Omental fat pad (tissue), 4 donors: ENCODE measurements around the gene IDH3G. TPM values are rescaled to one million over a fixed set of nuclear protein-coding genes. Genes with fewer than 3 reads are reported as not detected.

ENCODE experiments used
- ATAC-seq: fragments of 150-250 bp; one replicate; pipeline ENCODE4 v1.9.1; 2016; ENCODE audit warnings: mild to moderate bottlenecking, moderate library complexity; ENCODE audit not compliant: low FRiP score
- DNase-seq: peaks from one replicate; pipeline ENCODE4 v3.0.0-alpha.2; 2019; ENCODE audit warnings: low spot score
- CTCF ChIP-seq, 3 donors: fragments of 450-650 bp; IDR thresholded peaks; one replicate each; pipeline ENCODE4 v1.5.1; 2016 to 2017; ENCODE audit warnings: antibody characterized with exemption in 3 of 3, mild to moderate bottlenecking in 3 of 3, moderate library complexity in 2 of 3
- total RNA-seq, 4 donors: library from RNA; depleted of rRNA; stranded (reverse); fragments of >200 nt; gene quantifications; one replicate each; pipeline ENCODE4 v1.1.0, GENCODE V29; 2016

IDH3G gene
- total RNA-seq, 4 donors from 2014 or later, result 71.9 to 119 (median 89.7) TPM

- no peak for DNase-seq
- no peak for ATAC-seq
- no peak for TF ChIP-seq CTCF (IDR thresholded peaks at IDR 0.05)
Measured at GRCh38 chrX:153814591-153815315, 20.6 kb upstream of the IDH3G start.

- no peak for TF ChIP-seq CTCF (IDR thresholded peaks at IDR 0.05)
- DNase-seq (no peak), ATAC-seq (no peak)
Measured at GRCh38 chrX:153813161-153813560, 19.0 kb upstream of the IDH3G start.

GRCh38 chrX:153812220-153812619 is 18.0 kb upstream of the IDH3G start:
- ATAC-seq (no peak), DNase-seq (no peak)
- no peak for TF ChIP-seq CTCF (IDR thresholded peaks at IDR 0.05)

GRCh38 chrX:153807976-153808375 is 13.8 kb upstream of the IDH3G start:
- DNase-seq, result no peak
- TF ChIP-seq CTCF (IDR thresholded peaks at IDR 0.05), result no peak
- ATAC-seq, result no peak

GRCh38 chrX:153806999-153807575 is 12.9 kb upstream of the IDH3G start:
- DNase-seq, result no peak
- ATAC-seq, result no peak
- no peak for TF ChIP-seq CTCF (IDR thresholded peaks at IDR 0.05)

- ATAC-seq (no peak), DNase-seq (no peak)
- TF ChIP-seq CTCF (IDR thresholded peaks at IDR 0.05), result no peak
Measured at GRCh38 chrX:153805436-153805835, 11.3 kb upstream of the IDH3G start.

- DNase-seq (no peak), ATAC-seq (no peak)
- TF ChIP-seq CTCF (IDR thresholded peaks at IDR 0.05), result no peak
Measured at GRCh38 chrX:153804621-153805020, 10.4 kb upstream of the IDH3G start.
